Upper lobe of right lung (tissue), 1 donor: ENCODE data around the gene GLT6D1. TPM values are rescaled to one million over a fixed set of nuclear protein-coding genes. Genes with fewer than 3 reads are reported as not detected.
"Not testable (repeated sequence)": the region's sequence is repeated elsewhere in the genome, so short reads cannot be mapped to it uniquely, and the experiment has no call there.

Experiments
- ATAC-seq: fragments of 200-7000 bp; cut with Tn5 transposase; one replicate; pipeline ENCODE4 v1.9.1; 2020; ENCODE audit warnings: mild to moderate bottlenecking, moderate library complexity
- DNase-seq: peaks from one replicate; pipeline ENCODE4 v3.0.0-alpha.2; 2020
- H3K27ac ChIP-seq: fragments of 200-600 bp; one replicate; pipeline ENCODE4 v1.8.0; 2022
- H3K27me3 ChIP-seq: fragments of 200-600 bp; one replicate; pipeline ENCODE4 v1.8.0; 2022; ENCODE audit warnings: mild to moderate bottlenecking
- H3K36me3 ChIP-seq: fragments of 200-600 bp; one replicate; pipeline ENCODE4 v1.8.0; 2022
- H3K4me1 ChIP-seq: fragments of 200-600 bp; one replicate; pipeline ENCODE4 v1.8.0; 2022
- H3K4me3 ChIP-seq: fragments of 200-600 bp; one replicate; pipeline ENCODE4 v1.8.0; 2022; ENCODE audit warnings: mild to moderate bottlenecking
- H3K9me3 ChIP-seq: fragments of 200-600 bp; one replicate; pipeline ENCODE4 v1.8.0; 2022
- intact Hi-C: fragments of 100-400 bp; cut with DNase I; formaldehyde crosslinking; loops from one replicate; pipeline ENCODE4 v1.11.0; 2022
- total RNA-seq: library from RNA; stranded (reverse); fragmentation: NEBNext Ultra II Directional; extraction: Animal tissue kit (Norgen Biotek cat#: 25700); gene quantifications from one replicate; pipeline ENCODE4 v1.2.1, GENCODE V29; 2021
- TF ChIP-seq, protein P1 (sequence below): fragments of 200-600 bp; IDR thresholded peaks from one replicate; pipeline ENCODE4 v1.8.0; 2022; ENCODE audit warnings: antibody characterized with exemption
- donor health status: DM: no; HTN: yes; CAD: no; lungs with severe emphysema.

Gene GLT6D1
- total RNA-seq, 1 donor from 2014 or later: not detected

DNA sequence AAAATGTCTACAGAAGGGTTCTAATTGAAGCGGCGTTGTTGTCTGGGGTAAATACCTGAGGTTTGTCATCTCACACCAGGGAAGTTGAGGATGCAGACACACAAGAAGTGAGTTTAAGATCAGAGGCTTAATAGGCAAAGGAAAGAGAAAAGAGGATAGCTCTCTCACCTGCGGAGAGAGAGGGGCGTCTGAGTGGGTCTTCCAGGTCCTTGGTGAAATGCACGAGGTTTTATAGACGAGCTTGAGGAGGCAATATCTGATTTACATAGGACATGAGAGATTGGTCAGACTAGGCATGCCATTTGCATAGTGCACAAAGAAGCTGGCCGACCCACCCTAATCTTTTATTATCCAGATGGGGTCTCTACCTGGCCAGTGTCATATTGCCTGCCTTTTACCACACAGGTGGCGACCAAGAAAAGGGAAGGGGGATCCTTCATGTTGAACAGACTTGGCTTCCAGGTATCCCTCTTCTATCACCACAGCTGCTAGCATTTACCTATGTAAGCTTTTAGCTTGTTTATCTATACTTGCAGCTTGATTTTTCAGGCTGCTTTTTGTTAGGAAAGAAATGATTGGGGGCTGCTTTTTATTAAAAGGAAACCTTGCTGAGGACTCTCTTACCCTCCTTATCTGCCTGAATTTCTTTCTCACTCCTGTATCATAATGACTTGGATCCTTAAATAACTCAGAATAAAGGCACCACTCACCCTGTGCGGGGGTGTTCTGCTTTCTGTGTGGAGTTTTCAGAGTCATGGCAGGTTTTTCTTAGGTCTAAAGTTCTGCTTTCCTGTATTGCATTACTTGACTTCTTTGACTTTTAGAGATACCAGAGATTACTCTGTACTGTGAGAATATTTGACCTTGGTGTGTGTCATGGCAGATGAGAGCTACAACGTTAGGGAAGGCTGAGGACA lies 9.4 kb upstream of the GLT6D1 start:
- intact Hi-C loops: no loop called here
- peaks cover 21% of the 10 kb centered on the region for H3K9me3 ChIP-seq

DNA sequence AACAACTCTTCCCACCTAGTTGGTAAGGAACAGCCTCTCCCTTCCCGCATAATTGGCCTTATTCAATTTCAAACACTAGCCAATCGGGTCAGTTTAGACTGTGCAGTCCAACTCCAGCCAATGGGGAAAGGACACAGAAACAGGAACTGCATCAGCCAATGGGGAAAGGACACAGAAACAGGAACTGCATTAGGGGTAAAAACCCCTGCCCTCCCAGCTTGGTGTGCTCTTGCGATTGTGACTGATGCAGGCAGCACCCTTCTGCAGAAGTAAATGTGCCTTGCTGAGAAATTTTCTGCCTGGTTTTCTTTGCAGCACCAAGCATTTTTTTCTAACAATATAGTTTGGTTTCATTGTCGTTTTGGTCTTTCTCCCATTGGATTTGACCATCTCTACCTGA lies 8.5 kb upstream of the GLT6D1 start:
- ATAC-seq (no peak), DNase-seq (no peak)
- TF ChIP-seq, protein P1, sequence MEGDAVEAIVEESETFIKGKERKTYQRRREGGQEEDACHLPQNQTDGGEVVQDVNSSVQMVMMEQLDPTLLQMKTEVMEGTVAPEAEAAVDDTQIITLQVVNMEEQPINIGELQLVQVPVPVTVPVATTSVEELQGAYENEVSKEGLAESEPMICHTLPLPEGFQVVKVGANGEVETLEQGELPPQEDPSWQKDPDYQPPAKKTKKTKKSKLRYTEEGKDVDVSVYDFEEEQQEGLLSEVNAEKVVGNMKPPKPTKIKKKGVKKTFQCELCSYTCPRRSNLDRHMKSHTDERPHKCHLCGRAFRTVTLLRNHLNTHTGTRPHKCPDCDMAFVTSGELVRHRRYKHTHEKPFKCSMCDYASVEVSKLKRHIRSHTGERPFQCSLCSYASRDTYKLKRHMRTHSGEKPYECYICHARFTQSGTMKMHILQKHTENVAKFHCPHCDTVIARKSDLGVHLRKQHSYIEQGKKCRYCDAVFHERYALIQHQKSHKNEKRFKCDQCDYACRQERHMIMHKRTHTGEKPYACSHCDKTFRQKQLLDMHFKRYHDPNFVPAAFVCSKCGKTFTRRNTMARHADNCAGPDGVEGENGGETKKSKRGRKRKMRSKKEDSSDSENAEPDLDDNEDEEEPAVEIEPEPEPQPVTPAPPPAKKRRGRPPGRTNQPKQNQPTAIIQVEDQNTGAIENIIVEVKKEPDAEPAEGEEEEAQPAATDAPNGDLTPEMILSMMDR: no peak
- Histone ChIP-seq H3K27me3 (no peaks in the 10 kb centered on the region), H3K36me3 (no peaks in the 10 kb centered on the region), H3K27ac (no peak overlapping the region), H3K9me3 (peaks cover 21% of the 10 kb centered on the region), H3K4me1 (no peaks in the 10 kb centered on the region), H3K4me3 (no peak overlapping the region)
- intact Hi-C loops: no loop called here

More for the DNA sequence above, 9.4 kb upstream of the GLT6D1 start:
- Histone ChIP-seq H3K36me3 (no peaks in the 10 kb centered on the region), H3K4me1 (no peaks in the 10 kb centered on the region), H3K27me3 (no peaks in the 10 kb centered on the region), H3K4me3 (no peak overlapping the region), H3K27ac (no peak overlapping the region)
- ATAC-seq (no peak), DNase-seq (no peak)
- TF ChIP-seq, protein P1: no peak

DNA sequence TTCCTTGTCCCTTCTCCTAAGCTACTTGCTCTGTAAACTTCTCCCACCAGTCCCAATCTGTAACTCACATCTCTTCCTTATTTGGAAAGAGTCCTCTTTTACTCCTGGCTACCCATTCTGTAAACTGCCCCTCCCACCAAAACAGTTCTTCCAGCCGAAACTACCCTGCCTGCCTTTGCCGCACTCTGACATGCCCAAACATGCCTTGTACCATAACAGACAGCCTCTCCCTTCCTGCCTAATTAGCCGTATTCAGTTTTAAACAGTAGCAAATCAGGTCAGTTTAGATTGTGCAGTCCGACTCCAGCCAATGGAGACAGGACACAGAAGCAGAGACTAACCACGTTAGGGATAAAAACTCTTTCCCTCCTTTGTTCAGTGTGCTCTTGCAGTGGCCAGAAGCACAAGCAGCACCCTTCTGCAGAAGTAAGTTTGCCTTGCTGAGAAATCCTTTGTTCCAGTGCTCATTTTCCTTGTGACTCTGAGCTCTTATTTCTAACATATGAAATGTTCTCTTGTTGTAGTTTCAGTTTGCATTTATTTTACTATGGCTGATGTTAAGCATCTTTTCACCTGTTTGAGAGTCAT lies 5.4 kb upstream of the GLT6D1 start:
- Histone ChIP-seq H3K27me3 (no peaks in the 10 kb centered on the region), H3K4me3 (no peak overlapping the region), H3K9me3 (peaks cover 21% of the 10 kb centered on the region), H3K36me3 (no peaks in the 10 kb centered on the region), H3K27ac (no peak overlapping the region), H3K4me1 (no peaks in the 10 kb centered on the region)
- TF ChIP-seq, protein P1: no peak
- intact Hi-C loops: no loop called here
- ATAC-seq (no peak), DNase-seq (no peak)

DNA sequence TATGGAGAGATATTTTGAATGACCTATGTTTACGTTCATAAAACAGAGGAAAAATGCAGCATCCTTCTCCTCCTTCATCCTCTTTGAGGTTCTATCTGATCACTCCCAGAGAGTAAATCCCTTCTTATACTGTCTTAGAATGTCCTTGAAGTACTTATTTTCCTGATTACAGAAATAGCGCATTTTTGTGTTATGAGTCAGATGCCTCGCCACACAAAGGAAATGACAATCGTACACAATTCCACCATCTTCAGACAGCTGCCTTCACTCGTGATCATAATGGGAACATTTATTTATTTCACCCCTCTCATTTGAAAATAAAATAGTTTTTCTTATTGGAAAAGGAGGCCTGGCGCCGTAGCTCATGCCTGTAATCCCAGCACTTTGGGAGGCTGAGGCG lies 2.4 kb upstream of the GLT6D1 start:
- TF ChIP-seq, protein P1: no peak
- DNase-seq: no peak
- intact Hi-C loops: no loop called here
- Histone ChIP-seq H3K4me1 (no peaks in the 10 kb centered on the region), H3K4me3 (no peak overlapping the region), H3K36me3 (no peaks in the 10 kb centered on the region), H3K27me3 (peaks cover 7% of the 10 kb centered on the region), H3K27ac (no peak overlapping the region), H3K9me3 (peaks cover 10% of the 10 kb centered on the region)
- no peak for ATAC-seq

DNA sequence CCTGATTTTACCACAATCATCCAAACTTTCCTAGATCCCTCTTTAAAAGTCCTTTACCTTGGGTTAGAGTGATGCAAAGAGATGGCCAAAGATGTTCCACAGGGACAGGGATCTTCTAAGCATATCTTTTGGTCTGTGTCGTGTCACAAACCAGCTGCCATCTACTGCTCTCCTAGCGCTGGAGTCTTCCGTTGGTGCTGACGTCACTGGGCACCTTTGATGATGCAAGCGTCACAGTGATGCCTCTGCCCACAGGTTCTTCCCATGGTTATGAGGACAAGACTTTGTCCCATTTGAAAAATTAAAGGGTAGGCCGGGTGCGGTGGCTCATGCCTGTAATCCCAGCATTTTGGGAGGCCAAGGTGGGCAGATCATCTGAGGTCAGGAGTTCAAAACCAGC lies 1.7 kb upstream of the GLT6D1 start:
- TF ChIP-seq, protein P1: no peak
- Histone ChIP-seq H3K27ac (no peak overlapping the region), H3K27me3 (peaks cover 13% of the 10 kb centered on the region), H3K9me3 (peaks cover 10% of the 10 kb centered on the region), H3K4me1 (no peaks in the 10 kb centered on the region), H3K4me3 (no peak overlapping the region), H3K36me3 (no peaks in the 10 kb centered on the region)
- ATAC-seq (no peak), DNase-seq (no peak)
- intact Hi-C loops: no loop called here

DNA sequence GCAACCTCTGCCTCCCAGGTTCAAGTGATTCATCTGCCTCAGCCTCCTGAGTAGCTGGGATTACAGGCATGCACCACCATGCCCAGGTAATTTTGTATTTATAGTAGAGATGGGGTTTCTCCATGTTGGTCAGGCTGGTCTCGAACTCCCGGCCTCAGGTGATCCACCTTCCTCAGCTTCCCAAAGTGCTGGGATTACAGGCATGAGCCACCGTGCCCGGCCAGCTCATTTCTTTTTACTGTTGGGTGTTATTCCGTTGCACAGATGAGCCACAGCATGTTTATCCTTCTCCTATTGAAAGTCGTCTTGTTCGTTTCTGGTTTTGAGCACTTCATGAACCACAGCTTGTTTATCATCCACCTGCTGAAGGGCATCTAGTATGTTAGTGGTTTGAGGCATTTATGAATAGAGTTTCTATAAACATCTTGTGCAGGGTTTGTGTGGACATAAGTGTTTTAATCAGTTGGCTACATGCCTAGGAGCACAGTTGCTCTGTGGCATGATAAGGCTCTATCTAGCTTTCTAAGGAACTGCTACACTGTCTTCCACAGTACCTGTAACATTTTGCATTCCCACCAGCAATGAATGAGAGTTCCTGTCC lies 2.3 kb downstream of the GLT6D1 start:
- intact Hi-C loops, H3K9me3 ChIP-seq, DNase-seq, H3K4me1 ChIP-seq, H3K27ac ChIP-seq, H3K36me3 ChIP-seq, ATAC-seq, H3K4me3 ChIP-seq: not testable (repeated sequence)
- H3K27me3 ChIP-seq: peaks cover 13% of the 10 kb centered on the region
